HL-60 (cell line): ENCODE data around the gene U2AF2.

Source experiments
- CTCF ChIP-seq: IDR thresholded peaks from one replicate; pipeline ENCODE4 v1.5.1; 2011; ENCODE audit warnings: low read length, control low read depth, inconsistent platforms; ENCODE audit not compliant: insufficient read depth
- GABPA ChIP-seq: IDR thresholded peaks from 2 replicates; pipeline ENCODE4 v1.6.1; 2012; ENCODE audit warnings: low read depth
- POLR2AphosphoS5 ChIP-seq: IDR thresholded peaks from 2 replicates; pipeline ENCODE4 v1.6.1; 2012; ENCODE audit warnings: low read depth
- SPI1 ChIP-seq: IDR thresholded peaks from 2 replicates; pipeline ENCODE4 v1.6.1; 2012; ENCODE audit warnings: low read depth, mild to moderate bottlenecking, borderline replicate concordance

- no peak for TF ChIP-seq SPI1
- TF ChIP-seq CTCF, result no peak
- no peak for TF ChIP-seq GABPA
- no peak; the same call in 1 of the 2 replicates for TF ChIP-seq POLR2AphosphoS5
Measured at GRCh38 chr19:55655648-55656040, 809 bp downstream of the U2AF2 start.
